Measurements from ENCODE around the gene JAKMIP1.
"Not testable (repeated sequence)": the region's sequence is repeated elsewhere in the genome, so short reads cannot be mapped to it uniquely, and the experiment has no call there.

JAKMIP1 gene

GRCh38 chr4:6143603-6144181 is 56.7 kb downstream of the JAKMIP1 start:
- DNase-seq (ENCODE audit: low spot score), result no peak

- DNase-seq (ENCODE audit: low spot score), result no peak
Observed at GRCh38 chr4:6142935-6143602, 57.3 kb downstream of the JAKMIP1 start.

- no peak for DNase-seq (ENCODE audit: low spot score)
Observed at GRCh38 chr4:6142511-6142910, 57.8 kb downstream of the JAKMIP1 start.

- DNase-seq (ENCODE audit: low spot score), result no peak
Observed at GRCh38 chr4:6141554-6141953, 58.8 kb downstream of the JAKMIP1 start.

- not testable (repeated sequence) for DNase-seq (ENCODE audit: low spot score)
Observed at GRCh38 chr4:6141021-6141420, 59.3 kb downstream of the JAKMIP1 start.

GRCh38 chr4:6137747-6138135 is 62.6 kb downstream of the JAKMIP1 start:
- DNase-seq (ENCODE audit: low spot score), result no peak

- DNase-seq (ENCODE audit: low spot score), result no peak
Observed at GRCh38 chr4:6137027-6137746, 63.2 kb downstream of the JAKMIP1 start.

- no peak for DNase-seq (ENCODE audit: low spot score)
Observed at GRCh38 chr4:6134612-6135220, 65.6 kb downstream of the JAKMIP1 start.

GRCh38 chr4:6132716-6133115 is 67.6 kb downstream of the JAKMIP1 start:
- DNase-seq (ENCODE audit: low spot score), result no peak

GRCh38 chr4:6128221-6128850 is 72.0 kb downstream of the JAKMIP1 start:
- no peak for DNase-seq (ENCODE audit: low spot score)

GRCh38 chr4:6126971-6127745 is 73.2 kb downstream of the JAKMIP1 start:
- DNase-seq (ENCODE audit: low spot score), result no peak

- DNase-seq (ENCODE audit: low spot score), result no peak
Observed at GRCh38 chr4:6125103-6125651, 75.2 kb downstream of the JAKMIP1 start.

GRCh38 chr4:6124386-6125102 is 75.8 kb downstream of the JAKMIP1 start:
- no peak for DNase-seq (ENCODE audit: low spot score)

GRCh38 chr4:6123976-6124375 is 76.4 kb downstream of the JAKMIP1 start:
- no peak for DNase-seq (ENCODE audit: low spot score)

GRCh38 chr4:6123541-6123940 is 76.8 kb downstream of the JAKMIP1 start:
- no peak for DNase-seq (ENCODE audit: low spot score)

- no peak for DNase-seq (ENCODE audit: low spot score)
Observed at GRCh38 chr4:6123116-6123515, 77.2 kb downstream of the JAKMIP1 start.

GRCh38 chr4:6122496-6122895 is 77.9 kb downstream of the JAKMIP1 start:
- DNase-seq (ENCODE audit: low spot score), result no peak

GRCh38 chr4:6121941-6122340 is 78.4 kb downstream of the JAKMIP1 start:
- no peak for DNase-seq (ENCODE audit: low spot score)

- no peak for DNase-seq (ENCODE audit: low spot score)
Observed at GRCh38 chr4:6121276-6121850, 79.0 kb downstream of the JAKMIP1 start.

- no peak for DNase-seq (ENCODE audit: low spot score)
Observed at GRCh38 chr4:6120361-6120760, 80.0 kb downstream of the JAKMIP1 start.
